Neural cell (in vitro differentiated cells): ENCODE data around the gene ARL15. TPM values are rescaled to one million over a fixed set of nuclear protein-coding genes. Genes with fewer than 3 reads are reported as not detected.

ENCODE experiments used
- H2AFZ ChIP-seq: fragments of 200-600, 300-800 bp; sonication (generic), shearing (Covaris generic); 2 replicates; pipeline ENCODE4 v1.6.0; 2014; ENCODE audit warnings: low read depth, mild to moderate bottlenecking, antibody characterized with exemption, low read length, moderate library complexity
- H3F3A ChIP-seq: fragments of 200-600 bp; shearing (Covaris generic); 2 replicates; pipeline ENCODE4 v1.6.1; 2016; ENCODE audit warnings: mild to moderate bottlenecking, moderate library complexity, mixed read lengths, antibody characterized with exemption, low read length; ENCODE audit not compliant: insufficient read depth, poor library complexity, severe bottlenecking
- H3K27ac ChIP-seq: fragments of 200-600, 300-800 bp; sonication (generic), shearing (Covaris generic); 2 replicates; pipeline ENCODE4 v1.5.1; 2014; ENCODE audit warnings: mild to moderate bottlenecking, low read length, moderate library complexity
- H3K27me3 ChIP-seq: fragments of 300-800, 200-600 bp; sonication (generic), shearing (Covaris generic); 2 replicates; pipeline ENCODE4 v1.6.0; 2014; ENCODE audit warnings: mild to moderate bottlenecking, low read depth, low read length, moderate library complexity; ENCODE audit not compliant: insufficient read depth
- H3K36me3 ChIP-seq: fragments of 300-800, 200-600 bp; sonication (generic), shearing (Covaris generic); 2 replicates; pipeline ENCODE4 v1.5.1; 2014; ENCODE audit warnings: mild to moderate bottlenecking, antibody characterized with exemption, low read length, moderate library complexity; ENCODE audit not compliant: insufficient read depth
- H3K4me2 ChIP-seq: fragments of 300-800, 200-600 bp; sonication (generic), shearing (Covaris generic); 2 replicates; pipeline ENCODE4 v1.6.0; 2014; ENCODE audit warnings: mild to moderate bottlenecking, low read length
- H3K4me3 ChIP-seq: fragments of 300-800, 200-600 bp; sonication (generic), shearing (Covaris generic); 2 replicates; pipeline ENCODE4 v1.5.1; 2014; ENCODE audit warnings: mild to moderate bottlenecking, low read length, moderate library complexity
- H3K79me2 ChIP-seq: fragments of 200-600 bp; shearing (Covaris generic); replicated peaks from 2 replicates; pipeline ENCODE4 v1.6.0; 2014; ENCODE audit warnings: mild to moderate bottlenecking, low read length, moderate library complexity; ENCODE audit not compliant: insufficient read depth
- H3K9ac ChIP-seq: fragments of 300-800, 200-600 bp; sonication (generic), shearing (Covaris generic); 2 replicates; pipeline ENCODE4 v1.6.1; 2016; ENCODE audit warnings: mild to moderate bottlenecking, low read length, mixed read lengths
- H3K9me2 ChIP-seq: fragments of 200-600 bp; shearing (Covaris generic); 2 replicates; pipeline ENCODE4 v1.6.1; 2016; ENCODE audit warnings: mild to moderate bottlenecking, low read length, mixed read lengths; ENCODE audit not compliant: insufficient read depth
- H3K9me3 ChIP-seq: fragments of 200-600, 300-800 bp; sonication (generic), shearing (Covaris generic); 2 replicates; pipeline ENCODE4 v1.6.1; 2016; ENCODE audit warnings: mild to moderate bottlenecking, mixed run types, low read length, moderate library complexity, mixed read lengths
- H4K20me1 ChIP-seq: fragments of 200-600 bp; shearing (Covaris generic); 2 replicates; pipeline ENCODE4 v1.6.1; 2016; ENCODE audit warnings: mild to moderate bottlenecking, mixed run types; ENCODE audit not compliant: insufficient read depth
- EP300 ChIP-seq: fragments of 450-650 bp; conservative IDR thresholded peaks from 2 replicates; pipeline ENCODE4 v1.6.1; 2014; ENCODE audit warnings: antibody characterized with exemption, mild to moderate bottlenecking, moderate library complexity; ENCODE audit not compliant: poor library complexity, severe bottlenecking
- EZH2 ChIP-seq: fragments of 200-600, 300-800 bp; shearing (Covaris generic), sonication (generic); IDR thresholded peaks from 2 replicates; pipeline ENCODE4 v1.6.1; 2014; ENCODE audit warnings: antibody characterized with exemption, low read length, borderline replicate concordance, mild to moderate bottlenecking; ENCODE audit not compliant: insufficient read depth, poor library complexity, severe bottlenecking
- MXI1 ChIP-seq: fragments of 450-650 bp; conservative IDR thresholded peaks from 2 replicates; pipeline ENCODE4 v1.6.1; 2014; ENCODE audit warnings: antibody characterized with exemption, mild to moderate bottlenecking; ENCODE audit not compliant: poor library complexity, severe bottlenecking
- POLR2AphosphoS5 ChIP-seq: IDR thresholded peaks from 2 replicates; pipeline ENCODE4 v1.6.1; 2012
- RAD21 ChIP-seq: fragments of 450-650 bp; conservative IDR thresholded peaks from 2 replicates; pipeline ENCODE4 v1.6.1; 2014; ENCODE audit warnings: antibody characterized with exemption, mild to moderate bottlenecking, moderate library complexity
- SMC3 ChIP-seq: fragments of 450-650 bp; conservative IDR thresholded peaks from 2 replicates; pipeline ENCODE4 v1.6.1; 2014; ENCODE audit warnings: antibody characterized with exemption, mild to moderate bottlenecking, moderate library complexity; ENCODE audit not compliant: poor library complexity
- TAF1 ChIP-seq: IDR thresholded peaks from 2 replicates; pipeline ENCODE4 v1.6.1; 2012; ENCODE audit warnings: low read depth
- polyA plus RNA-seq: library from polyadenylated mRNA; depleted of rRNA; stranded (reverse); fragments of >200 nt; gene quantifications from 2 replicates; pipeline ENCODE4 v1.2.3, GENCODE V29; 2014
- TF ChIP-seq, protein P1 (sequence below): fragments of 450-650 bp; IDR thresholded peaks from 2 replicates; pipeline ENCODE4 v1.5.1; 2014; ENCODE audit warnings: antibody characterized with exemption, mild to moderate bottlenecking, moderate library complexity; ENCODE audit not compliant: poor library complexity, severe bottlenecking
- TF ChIP-seq, protein P2 (sequence below): IDR thresholded peaks from 2 replicates; pipeline ENCODE4 v1.6.1; 2012; ENCODE audit warnings: borderline replicate concordance

ARL15 gene
- polyA plus RNA-seq, 1 donor from 2014 or later, result 51.9 TPM

DNA sequence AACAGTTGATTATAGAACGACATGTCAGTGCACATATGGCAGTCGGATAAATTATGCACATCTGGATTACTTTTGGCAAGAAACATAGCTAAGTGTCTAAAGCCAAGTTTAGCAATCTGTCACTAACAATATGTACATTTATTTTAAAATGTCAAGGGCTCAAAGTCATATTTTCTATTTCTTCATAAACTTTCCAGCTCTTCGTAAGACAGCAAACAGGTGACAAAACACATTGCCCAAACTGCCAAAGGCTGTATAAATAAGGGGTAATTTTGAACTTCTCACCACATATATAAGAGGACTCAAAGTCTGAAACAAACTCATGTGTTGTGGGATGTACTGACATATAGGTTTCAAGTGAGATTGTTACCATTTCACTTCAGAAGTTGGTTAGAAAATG is 237.2 kb downstream of the ARL15 start:
- no peaks in the 10 kb centered on the region for H3K9me2 ChIP-seq
- H3K4me3 ChIP-seq, result no peak overlapping the region
- no peaks in the 10 kb centered on the region for H3F3A ChIP-seq
- no peaks in the 10 kb centered on the region for H4K20me1 ChIP-seq
- no peaks in the 10 kb centered on the region for H3K27me3 ChIP-seq
- TF ChIP-seq, protein P1, sequence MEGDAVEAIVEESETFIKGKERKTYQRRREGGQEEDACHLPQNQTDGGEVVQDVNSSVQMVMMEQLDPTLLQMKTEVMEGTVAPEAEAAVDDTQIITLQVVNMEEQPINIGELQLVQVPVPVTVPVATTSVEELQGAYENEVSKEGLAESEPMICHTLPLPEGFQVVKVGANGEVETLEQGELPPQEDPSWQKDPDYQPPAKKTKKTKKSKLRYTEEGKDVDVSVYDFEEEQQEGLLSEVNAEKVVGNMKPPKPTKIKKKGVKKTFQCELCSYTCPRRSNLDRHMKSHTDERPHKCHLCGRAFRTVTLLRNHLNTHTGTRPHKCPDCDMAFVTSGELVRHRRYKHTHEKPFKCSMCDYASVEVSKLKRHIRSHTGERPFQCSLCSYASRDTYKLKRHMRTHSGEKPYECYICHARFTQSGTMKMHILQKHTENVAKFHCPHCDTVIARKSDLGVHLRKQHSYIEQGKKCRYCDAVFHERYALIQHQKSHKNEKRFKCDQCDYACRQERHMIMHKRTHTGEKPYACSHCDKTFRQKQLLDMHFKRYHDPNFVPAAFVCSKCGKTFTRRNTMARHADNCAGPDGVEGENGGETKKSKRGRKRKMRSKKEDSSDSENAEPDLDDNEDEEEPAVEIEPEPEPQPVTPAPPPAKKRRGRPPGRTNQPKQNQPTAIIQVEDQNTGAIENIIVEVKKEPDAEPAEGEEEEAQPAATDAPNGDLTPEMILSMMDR, result no peak
- no peak for TF ChIP-seq TAF1
- no peak for TF ChIP-seq EP300
- TF ChIP-seq, protein P2, sequence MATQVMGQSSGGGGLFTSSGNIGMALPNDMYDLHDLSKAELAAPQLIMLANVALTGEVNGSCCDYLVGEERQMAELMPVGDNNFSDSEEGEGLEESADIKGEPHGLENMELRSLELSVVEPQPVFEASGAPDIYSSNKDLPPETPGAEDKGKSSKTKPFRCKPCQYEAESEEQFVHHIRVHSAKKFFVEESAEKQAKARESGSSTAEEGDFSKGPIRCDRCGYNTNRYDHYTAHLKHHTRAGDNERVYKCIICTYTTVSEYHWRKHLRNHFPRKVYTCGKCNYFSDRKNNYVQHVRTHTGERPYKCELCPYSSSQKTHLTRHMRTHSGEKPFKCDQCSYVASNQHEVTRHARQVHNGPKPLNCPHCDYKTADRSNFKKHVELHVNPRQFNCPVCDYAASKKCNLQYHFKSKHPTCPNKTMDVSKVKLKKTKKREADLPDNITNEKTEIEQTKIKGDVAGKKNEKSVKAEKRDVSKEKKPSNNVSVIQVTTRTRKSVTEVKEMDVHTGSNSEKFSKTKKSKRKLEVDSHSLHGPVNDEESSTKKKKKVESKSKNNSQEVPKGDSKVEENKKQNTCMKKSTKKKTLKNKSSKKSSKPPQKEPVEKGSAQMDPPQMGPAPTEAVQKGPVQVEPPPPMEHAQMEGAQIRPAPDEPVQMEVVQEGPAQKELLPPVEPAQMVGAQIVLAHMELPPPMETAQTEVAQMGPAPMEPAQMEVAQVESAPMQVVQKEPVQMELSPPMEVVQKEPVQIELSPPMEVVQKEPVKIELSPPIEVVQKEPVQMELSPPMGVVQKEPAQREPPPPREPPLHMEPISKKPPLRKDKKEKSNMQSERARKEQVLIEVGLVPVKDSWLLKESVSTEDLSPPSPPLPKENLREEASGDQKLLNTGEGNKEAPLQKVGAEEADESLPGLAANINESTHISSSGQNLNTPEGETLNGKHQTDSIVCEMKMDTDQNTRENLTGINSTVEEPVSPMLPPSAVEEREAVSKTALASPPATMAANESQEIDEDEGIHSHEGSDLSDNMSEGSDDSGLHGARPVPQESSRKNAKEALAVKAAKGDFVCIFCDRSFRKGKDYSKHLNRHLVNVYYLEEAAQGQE, result no peak
- no peak for TF ChIP-seq SMC3
- TF ChIP-seq RAD21, result no peak
- TF ChIP-seq EZH2, result no peak
- no peak for TF ChIP-seq POLR2AphosphoS5
- TF ChIP-seq MXI1, result no peak
- no peak overlapping the region for H3K27ac ChIP-seq
- no peak overlapping the region for H3K4me2 ChIP-seq
- no peak overlapping the region for H2AFZ ChIP-seq
- no peaks in the 10 kb centered on the region for H3K9me3 ChIP-seq
- no peak overlapping the region for H3K9ac ChIP-seq
- no peaks in the 10 kb centered on the region for H3K36me3 ChIP-seq
- H3K79me2 ChIP-seq, result no peaks in the 10 kb centered on the region

DNA sequence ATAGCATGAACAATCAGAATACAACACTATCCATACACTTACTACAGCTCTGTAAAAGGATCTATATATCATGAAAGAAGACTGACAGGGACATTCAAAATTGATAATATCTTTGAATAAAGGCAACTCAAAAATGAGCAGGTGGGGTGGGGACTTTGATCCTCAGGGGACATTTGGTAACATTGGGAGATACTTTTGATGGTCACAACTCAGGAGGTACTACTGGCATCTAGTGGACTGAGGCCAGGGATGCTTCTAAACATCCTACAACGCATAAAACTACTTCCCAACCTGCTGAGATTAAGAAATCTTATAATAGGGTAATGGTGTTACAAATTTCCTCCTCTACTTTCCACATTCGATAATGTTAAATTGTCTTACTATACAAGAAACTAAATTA is 243.9 kb downstream of the ARL15 start:
- Histone ChIP-seq H4K20me1 (no peaks in the 10 kb centered on the region), H3F3A (no peaks in the 10 kb centered on the region), H3K4me2 (no peak overlapping the region), H3K9me3 (no peaks in the 10 kb centered on the region), H3K36me3 (no peaks in the 10 kb centered on the region), H3K79me2 (no peaks in the 10 kb centered on the region), H3K27ac (no peak overlapping the region), H3K27me3 (no peaks in the 10 kb centered on the region), H3K9me2 (no peaks in the 10 kb centered on the region), H3K4me3 (no peak overlapping the region), H3K9ac (no peak overlapping the region), H2AFZ (no peak overlapping the region)
- TF ChIP-seq, protein P1, result no peak
